GM19395 (cell line): ENCODE measurements around the gene TMEM225B.
"Not testable (repeated sequence)": the region's sequence is repeated elsewhere in the genome, so short reads cannot be mapped to it uniquely, and the experiment has no call there.

Source experiments
- ATAC-seq: cut with Tn5 transposase; IDR thresholded peaks from one replicate; pipeline ENCODE4 v1.9.1; 2021; ENCODE audit warnings: mild to moderate bottlenecking, moderate library complexity; ENCODE audit not compliant: unreplicated experiment

TMEM225B gene, protein sequence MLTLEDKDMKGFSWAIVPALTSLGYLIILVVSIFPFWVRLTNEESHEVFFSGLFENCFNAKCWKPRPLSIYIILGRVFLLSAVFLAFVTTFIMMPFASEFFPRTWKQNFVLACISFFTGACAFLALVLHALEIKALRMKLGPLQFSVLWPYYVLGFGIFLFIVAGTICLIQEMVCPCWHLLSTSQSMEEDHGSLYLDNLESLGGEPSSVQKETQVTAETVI

DNA sequence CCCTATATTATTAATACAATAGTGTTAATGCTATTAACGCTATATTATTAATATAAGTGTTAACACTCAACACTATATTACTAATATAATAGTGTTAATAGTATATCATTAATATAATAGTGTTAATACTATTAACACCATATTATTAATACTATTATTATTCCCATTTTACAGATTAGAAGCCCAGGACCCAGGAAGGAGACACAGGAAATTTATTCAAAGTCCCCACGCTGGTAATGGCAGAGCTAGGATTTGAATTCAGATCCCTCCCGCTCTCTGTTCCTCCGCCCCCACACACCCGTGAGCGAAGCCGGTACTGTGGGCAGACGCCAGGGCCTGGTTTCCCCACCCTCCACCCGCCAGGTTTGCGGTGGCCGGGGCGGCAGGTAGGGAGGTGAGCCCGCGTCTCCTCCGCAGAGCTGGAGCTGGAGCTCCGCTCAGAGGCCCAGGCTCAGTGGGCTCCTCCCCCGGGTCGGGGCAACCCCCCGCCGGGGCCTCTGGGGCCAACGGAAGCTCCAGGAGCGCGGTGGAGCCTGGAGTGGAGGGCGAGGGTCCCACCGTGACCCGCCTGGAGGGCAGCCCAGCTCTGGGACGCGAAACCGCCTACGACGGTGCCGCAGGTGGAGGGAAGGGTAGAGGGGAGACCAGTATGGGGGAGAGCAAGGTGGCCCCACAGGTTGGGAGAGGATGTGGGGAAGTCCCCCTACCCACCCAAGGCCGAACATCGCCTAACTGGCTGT, at the start of gene TMEM225B:
TMEM225B (plus strand) TSS at position 506 of the 740 bp plus-strand sequence. CDS start 6,122 bp downstream, outside the sequence.
- no peak for ATAC-seq

DNA sequence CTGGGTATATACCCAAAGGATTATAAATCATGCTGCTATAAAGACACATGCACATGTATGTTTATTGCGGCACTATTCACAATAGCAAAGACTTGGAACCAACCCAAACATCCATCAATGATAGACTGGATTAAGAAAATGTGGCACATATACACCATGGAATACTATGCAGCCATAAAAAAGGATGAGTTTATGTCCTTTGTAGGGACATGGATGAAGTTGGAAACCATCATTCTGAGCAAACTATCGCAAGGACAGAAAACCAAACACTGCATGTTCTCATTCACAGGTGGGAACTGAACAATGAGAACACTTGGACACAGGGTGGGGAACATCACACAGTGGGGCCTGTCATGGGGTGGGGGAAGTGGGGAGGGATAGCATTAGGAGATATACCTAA, 48.5 kb upstream of the TMEM225B start:
- not testable (repeated sequence) for ATAC-seq

DNA sequence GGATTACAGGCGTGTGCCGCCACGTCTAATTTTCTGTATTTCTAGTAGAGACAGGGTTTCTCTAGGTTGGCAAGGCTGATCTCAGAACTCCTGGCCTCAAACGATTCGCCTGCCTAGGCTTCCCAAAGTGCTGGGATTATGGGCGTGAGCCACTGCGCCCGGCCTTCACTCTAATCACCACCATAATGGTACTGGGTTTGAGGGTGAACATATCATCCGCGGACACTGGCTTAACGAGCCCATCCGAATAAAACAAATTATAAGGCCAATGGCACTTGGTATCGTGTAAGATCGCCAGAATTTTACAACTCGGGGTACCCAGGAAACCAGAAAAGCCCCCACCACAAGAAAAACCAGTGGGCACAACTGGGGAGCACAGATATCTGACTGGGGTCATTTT, 46.7 kb upstream of the TMEM225B start:
- ATAC-seq = no peak

DNA sequence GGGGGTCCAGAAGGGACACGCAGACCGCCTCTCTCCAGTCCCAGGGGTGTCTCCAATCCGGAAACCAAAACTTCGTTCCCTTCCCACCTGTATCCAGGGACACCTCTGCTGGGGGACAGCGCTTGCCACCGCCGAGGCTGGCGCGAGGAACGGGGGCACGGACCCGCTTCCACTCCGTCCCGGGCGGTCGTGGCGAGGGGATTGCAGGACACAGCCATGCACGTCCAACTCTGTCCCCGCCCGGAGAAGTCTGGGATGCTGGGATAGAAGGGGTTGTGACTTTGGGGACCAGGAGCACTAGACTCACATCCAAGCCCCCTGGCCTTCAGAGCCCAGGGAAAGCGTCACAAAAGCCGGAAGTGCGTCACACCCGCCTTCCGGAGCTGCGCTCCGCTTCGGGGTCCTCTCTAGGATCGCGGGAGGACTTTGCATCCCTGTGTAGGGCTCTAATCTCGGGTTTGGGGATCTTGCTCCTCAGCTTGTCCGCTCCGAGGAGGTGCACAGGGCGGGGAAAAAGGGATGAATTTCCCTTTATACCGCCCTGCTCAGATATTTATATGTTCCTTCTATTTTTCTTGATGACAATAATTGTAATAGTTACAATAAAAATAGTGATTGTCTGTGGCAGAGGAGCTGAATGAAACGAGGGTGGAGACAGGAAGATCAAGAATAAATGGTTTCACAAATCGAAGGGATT, 46.2 kb upstream of the TMEM225B start, which contains the start of gene FAM200A:
FAM200A (minus strand) TSS at position 348 of the 697 bp plus-strand sequence. CDS start 3,707 bp downstream, outside the sequence.
- ATAC-seq = peak; percentile 93

DNA sequence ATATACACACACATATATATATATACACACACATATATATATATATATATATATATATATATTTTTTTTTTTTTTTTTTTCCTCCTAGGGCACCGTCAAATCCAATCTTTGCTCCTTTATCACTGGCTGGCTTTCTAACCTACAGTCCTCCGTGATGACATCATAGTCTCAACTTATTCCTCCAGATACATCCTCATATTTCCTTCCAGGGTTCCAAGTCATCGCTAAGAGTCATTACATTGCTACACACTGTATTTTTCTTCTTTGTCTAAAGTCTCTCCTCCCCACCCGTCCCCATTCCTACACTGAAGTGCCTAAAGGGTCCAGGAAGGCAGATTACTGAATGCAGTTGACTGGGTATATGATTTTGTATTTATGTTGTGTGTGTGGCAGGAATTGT, 45.0 kb upstream of the TMEM225B start:
- ATAC-seq = no peak

DNA sequence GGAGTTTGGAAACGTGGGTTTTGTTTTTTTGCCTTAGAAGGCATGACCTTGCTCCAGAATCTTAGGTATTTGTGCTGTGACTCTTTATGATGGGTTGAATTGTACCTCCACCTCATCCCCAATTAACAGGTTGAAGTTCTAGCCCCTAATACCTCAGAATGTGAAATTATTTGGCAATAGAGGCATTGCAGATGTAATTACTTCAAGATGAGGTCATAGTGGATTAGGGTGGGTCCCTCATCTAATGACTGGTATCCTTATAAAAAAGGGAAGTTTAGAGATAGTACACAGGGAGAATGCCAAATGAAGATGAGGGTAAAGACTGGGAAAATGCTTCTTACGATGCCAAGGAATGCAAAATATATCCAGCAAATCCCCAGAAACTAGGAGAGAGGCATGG, 43.1 kb upstream of the TMEM225B start:
- ATAC-seq = no peak

DNA sequence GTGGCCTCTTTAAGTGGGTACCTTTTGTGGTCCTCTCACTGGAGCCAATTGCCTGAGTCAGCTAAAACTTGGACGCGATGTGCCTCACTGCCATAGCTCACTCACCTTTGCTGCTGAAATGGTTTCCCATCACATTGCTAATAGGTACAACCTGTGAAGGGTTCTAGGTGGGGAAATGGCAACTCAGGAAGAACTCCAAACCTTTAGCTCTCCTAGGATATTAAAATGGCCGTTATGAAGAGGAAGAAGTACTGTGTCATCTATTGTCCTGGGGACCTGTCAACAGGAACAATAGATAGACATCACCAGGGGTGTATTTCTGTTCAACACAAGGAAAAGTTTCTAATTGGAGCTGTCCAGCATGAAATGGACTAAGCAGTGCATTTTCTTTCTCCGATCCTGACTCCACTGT, 40.9 kb upstream of the TMEM225B start:
- ATAC-seq = no peak

DNA sequence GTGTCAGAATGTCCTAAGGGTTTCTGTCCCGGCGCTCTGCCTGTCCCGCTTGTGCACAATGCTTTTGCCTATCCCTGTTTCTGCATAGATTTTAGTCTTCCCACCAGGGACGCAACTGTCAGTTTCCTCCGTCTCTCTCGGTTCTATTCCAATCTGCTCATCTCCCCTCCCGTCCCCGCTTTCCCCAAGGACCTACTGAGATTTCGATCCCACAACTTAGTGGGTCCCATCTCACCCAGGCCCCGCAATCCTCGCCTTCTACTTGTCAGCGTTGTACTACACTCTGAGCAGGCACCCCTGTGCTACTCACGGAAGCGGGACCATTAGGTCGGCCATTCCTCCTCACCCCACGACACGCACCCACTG, 40.1 kb upstream of the TMEM225B start:
- ATAC-seq = peak; percentile 57

DNA sequence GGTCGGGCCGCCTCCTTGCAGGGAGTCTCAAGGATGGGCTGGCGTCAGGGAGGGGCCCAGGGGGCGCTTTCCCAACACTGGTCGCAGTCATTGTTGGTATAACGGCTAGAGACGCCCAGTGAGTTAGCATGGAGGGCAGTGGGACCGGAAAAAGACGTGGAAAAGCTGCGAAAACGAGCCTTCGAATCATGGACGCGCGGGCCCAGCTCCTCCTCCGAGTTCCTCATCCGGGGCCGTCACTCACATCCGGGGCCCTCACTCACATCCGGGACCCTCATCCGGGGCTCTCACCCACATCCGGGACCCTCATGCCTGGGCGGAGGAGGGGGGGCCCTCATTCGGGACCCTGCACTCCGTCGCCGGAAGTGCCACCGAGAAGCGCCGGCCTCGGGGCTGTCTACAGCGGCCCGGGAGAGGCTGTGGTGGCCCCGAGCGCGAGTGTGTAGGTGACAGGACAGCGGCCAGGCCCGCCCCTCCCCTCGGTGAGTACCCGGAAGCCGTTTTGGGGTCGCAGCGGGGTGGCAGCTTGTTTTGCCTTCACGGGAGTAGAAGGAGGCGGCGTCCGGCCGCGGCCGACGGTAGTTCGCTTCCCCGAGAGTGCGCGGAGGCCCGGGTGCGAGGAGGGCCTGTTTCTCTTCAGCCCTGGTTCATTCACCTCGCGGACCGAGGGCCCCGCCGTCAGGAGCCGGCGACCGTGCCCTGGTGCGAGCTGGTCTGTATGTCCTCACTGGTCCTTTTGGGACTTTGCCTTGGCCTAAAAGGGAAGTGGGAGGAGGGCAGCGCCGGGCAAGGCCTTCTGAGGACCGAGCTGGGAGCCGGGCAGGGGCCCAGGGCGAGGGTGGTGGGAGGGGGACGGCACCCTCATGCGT, 39.5 kb upstream of the TMEM225B start, which contains the start of gene ZNF655:
ZNF655 (plus strand) TSS at position 337 of the 869 bp plus-strand sequence. CDS start 1,918 bp downstream, outside the sequence.
- peak; percentile 88 for ATAC-seq

DNA sequence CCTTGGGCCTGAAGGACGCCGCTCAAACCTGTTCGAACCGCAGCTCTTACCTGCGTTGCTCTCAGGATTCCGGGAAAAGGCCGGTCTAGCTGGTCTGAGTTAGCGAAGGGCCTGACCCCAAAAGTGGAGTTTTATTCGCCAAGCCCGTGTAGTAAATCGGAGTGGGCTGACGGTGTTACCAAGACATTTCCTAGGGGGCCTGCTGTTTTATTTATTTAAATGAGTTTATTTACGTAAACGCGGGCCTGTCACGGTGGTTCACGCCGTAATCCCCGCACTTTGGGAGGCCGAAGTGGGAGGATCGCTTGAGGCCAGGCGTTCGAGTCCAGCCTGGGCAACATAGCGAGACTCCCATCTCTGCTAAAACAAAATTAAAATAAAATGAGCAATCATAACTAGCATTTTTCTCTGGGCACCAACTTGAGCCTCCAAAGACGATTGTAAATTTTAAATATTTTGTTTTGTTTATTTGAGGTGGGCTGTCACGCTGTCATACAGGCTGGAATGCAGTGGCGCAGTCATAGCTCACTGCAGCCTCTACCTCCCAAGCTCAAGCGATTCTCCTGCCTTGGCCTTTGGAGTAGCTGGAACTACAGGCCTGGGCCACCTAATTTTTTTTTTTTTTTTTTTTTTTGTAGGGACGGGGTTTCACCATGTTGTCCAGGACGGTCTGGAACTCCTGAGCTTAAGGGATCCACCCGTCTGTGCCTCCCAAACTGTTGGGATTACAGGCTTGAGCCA, 38.7 kb upstream of the TMEM225B start:
- no peak for ATAC-seq

DNA sequence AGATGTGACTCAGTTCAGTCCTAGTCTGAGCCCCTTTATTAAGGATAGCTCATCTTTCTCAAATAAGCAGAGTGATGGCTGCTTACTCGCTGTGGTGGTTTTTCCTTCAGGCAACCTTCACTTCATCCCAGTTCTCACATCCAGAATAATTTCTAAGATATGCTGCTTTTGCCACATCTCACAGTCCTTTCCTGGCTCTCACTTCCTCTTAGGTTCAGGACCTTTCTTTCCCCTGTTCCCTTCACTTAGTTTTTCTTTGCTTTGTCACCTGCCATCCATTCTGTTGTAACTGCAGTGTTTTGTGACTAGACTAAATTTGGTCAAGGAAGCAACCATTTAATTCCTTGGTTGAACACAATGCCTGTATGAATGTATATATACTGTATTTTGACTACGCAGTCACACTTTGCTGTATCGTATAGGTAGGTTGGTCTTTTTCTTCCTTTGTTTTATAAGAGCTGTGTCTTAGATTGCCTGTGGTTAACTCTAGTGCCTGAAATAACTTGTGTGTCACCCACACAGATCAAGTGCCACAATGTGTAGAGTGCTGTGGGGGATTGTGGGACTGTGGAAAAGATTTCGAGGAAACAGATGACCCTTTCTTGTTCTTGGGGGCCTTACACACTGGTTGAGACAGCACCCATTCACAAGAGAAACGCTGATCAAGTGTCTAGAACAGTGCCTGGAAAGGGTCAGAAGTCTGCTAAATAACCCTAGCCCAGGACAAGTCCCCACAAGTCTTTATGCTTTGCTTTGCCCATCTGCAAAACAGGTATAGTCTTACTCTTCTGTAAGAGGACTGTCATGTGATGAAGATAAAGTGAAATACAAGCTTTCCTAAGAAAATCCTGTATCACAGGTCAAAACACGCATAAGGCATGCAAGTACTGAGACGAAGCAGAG, 37.0 kb upstream of the TMEM225B start:
- ATAC-seq = no peak

DNA sequence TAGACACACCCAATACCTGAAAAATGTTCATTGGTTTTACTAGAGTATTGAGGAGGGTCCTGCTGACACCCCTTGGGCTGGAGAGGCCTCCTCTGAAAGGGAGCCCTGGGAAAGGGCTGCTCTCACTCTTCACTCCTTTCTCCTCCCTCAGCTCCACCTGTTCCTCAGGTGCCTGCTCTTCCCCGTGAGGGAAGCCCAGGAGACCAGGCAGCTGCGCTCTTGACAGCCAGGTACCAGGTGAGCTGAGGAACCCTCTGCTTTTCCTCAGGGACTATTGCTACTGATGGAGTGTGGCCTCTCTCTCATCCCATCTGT, 36.4 kb upstream of the TMEM225B start:
- ATAC-seq = no peak

DNA sequence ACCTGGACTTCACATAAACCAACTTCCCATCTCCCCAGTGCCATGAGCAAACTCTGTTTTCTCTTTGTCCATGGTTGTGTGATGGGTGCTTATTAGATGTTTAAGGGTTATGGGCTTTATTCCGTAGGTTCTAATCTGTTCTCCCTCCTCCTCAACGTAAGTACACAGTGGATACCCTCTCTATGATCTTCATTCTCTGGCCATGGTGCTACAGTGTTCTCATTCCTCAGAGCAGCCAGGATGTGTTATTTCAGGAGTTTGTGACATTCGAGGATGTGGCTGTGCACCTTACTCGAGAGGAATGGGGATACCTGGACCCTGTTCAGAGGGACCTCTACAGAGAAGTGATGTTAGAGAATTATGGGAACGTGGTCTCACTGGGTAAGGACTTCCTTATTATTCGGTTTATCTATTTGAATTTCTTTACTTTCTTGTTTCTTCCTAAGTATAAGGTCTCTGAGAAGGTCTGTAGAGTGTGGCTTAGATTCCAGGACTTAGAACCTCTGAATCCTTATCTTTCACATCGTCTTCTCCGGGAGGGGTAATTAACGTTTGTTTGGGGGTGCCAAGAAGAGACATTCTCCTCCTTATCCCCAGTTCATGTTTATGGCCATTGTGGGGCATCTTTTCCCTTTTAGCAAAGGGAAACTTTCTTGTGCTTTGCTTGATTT, 35.8 kb upstream of the TMEM225B start:
- no peak for ATAC-seq

DNA sequence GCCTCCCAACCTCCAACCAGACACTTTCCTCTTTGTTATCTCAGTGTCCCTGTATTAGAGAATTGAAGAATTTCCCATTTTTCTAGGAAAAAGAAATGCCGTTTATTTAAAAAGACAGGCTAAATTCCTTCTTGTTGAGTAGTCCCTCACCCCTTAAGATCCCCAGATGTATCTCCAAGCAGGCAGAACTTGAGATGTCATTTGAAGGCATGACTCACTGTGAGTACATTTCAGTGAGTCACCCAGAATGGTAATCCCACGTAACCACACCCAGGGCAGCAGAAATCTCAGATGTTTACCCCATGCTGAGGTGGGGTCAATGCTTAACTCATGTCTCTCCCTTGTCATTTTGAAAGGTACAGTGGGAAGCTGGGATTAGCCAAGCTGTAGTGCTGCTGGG, 35.2 kb upstream of the TMEM225B start:
- no peak for ATAC-seq

DNA sequence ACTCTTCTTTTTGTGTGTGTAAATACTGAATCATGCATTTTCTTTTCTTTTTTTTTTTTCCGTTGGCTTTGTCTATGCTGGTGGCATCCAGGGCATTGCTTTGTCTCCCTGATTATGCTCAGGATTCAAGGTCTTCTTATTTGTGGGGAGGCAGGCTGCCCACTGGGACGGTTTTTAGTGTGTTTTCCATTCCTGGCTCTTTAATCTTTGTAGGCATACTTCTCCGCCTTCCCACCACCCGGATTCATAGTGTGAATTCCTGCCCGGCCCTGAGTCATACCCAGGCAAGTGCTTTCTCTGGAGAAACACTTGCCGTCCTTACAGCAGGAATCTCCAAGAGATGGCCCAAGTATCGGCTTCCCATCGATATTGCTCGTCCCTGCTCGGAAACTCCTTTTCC, 34.4 kb upstream of the TMEM225B start:
- no peak for ATAC-seq

DNA sequence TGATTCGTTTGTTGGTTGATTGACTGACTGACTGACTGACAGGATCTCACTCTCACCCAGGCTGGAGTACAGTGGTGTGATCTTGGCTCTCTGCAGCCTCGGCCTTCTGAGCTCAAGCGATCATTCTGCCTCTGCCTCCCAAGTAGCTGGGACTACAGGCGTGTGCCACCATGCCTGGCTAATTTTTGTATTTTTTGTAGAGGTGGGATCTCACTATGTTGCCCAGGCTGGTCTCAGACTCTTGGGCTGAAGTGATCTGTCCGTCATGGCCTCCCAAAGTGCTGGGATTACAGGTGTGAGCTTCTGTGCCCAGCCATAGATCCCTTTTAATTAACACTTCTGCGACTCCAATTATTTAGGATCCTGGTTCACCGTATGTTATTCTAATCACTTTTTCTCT, 29.3 kb upstream of the TMEM225B start:
- not testable (repeated sequence) for ATAC-seq

DNA sequence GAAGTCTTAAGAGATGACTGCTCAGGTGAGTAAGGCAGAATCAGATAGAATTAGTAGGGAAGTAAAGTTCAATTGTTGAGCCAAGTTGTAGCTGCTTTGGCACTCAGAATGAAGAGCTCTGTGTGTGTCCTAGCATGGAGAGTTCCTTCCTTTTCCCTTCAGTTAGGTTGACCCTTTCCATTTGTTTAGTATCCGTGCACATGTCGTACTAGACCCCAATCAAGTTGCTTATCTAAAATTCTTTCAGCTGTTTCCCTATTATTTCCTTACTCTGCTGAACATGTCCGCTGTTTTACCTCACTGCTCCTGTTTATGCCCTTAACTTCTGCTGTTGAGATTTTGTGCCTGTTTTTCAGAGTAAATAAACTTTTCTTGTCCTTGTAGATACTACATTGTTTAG, 26.3 kb upstream of the TMEM225B start:
- no peak for ATAC-seq

DNA sequence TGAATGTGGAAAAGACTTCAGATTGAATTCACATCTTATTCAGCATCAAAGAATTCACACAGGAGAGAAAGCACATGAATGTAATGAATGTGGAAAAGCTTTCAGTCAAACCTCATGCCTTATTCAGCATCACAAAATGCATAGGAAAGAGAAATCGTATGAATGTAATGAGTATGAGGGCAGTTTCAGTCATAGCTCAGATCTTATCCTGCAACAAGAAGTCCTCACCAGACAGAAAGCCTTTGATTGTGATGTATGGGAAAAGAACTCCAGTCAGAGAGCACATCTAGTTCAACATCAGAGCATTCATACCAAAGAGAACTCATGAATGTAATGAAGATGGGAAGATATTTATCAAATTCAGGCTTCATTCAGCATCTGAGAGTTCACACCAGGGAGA, 24.8 kb upstream of the TMEM225B start:
- ATAC-seq = no peak

DNA sequence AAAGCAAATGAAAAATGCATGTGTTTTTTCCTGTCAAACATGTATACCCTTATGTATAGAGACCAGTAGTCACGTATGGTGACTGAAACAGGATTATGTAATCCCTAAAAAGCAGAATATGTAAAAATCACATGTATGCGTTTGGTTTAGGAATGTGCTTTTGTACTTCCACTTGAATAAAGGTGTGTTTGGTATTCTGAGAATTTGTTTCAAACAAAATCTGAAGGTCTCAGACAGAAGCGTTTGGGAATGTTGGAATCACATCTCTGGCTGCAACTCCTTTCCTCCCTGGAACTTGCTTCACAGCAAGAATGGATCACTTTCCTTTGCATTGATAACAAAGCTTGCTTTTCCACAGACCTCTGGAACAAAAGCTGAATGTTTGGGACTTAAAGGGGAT, 21.8 kb upstream of the TMEM225B start:
- ATAC-seq = no peak
